H1 (cell line): ENCODE data around the gene MEIS2. TPM values are rescaled to one million over a fixed set of nuclear protein-coding genes. Genes with fewer than 3 reads are reported as not detected.

Experiments
- ATF3 ChIP-seq: IDR thresholded peaks from 2 replicates; pipeline ENCODE4 v1.6.1; 2011; ENCODE audit warnings: low read depth, mild to moderate bottlenecking, low read length; ENCODE audit not compliant: insufficient read depth
- BCL11A ChIP-seq, 2 experiments: IDR thresholded peaks; one replicate each; pipeline ENCODE4 v1.6.1; 2011; ENCODE audit warnings: low read depth in 2 of 2, low read length in 2 of 2, mild to moderate bottlenecking in 2 of 2
- CREB1 ChIP-seq: IDR thresholded peaks from 2 replicates; pipeline ENCODE4 v1.6.1; 2012; ENCODE audit warnings: inconsistent platforms
- E2F6 ChIP-seq: IDR thresholded peaks from 2 replicates; pipeline ENCODE4 v1.6.1; 2012; ENCODE audit warnings: inconsistent platforms
- EGR1 ChIP-seq: IDR thresholded peaks from 2 replicates; pipeline ENCODE4 v1.6.1; 2011; ENCODE audit warnings: low read depth, low read length, borderline replicate concordance
- EP300 ChIP-seq, 2 experiments: IDR thresholded peaks; 1 replicate in 1 of 2; 2 replicates in 1 of 2; pipeline ENCODE4 v1.6.1; 2011 to 2012; ENCODE audit warnings: low read depth in 2 of 2, low read length in 2 of 2, mild to moderate bottlenecking in 2 of 2, borderline replicate concordance in 1 of 2, inconsistent platforms in 1 of 2, moderate library complexity in 1 of 2
- JUND ChIP-seq: IDR thresholded peaks from 2 replicates; pipeline ENCODE4 v1.6.1; 2011; ENCODE audit warnings: mild to moderate bottlenecking, improper control_type of control experiment, low read length
- PHF8 ChIP-seq: fragments of 200-600 bp; sonication (generic); conservative IDR thresholded peaks from 2 replicates; pipeline ENCODE4 v1.7.1; 2012; ENCODE audit warnings: low read depth, mild to moderate bottlenecking, inconsistent platforms, low read length, moderate library complexity
- SAP30 ChIP-seq: fragments of 300-600 bp; sonication (generic); IDR thresholded peaks from 2 replicates; pipeline ENCODE4 v1.7.1; 2012; ENCODE audit warnings: low read length, moderate library complexity, mild to moderate bottlenecking, inconsistent platforms; ENCODE audit not compliant: insufficient read depth, insufficient replicate concordance
- TBP ChIP-seq: IDR thresholded peaks from 2 replicates; pipeline ENCODE4 v1.6.1; 2011; ENCODE audit warnings: low read depth, low read length, improper control_type of control experiment
- YY1 ChIP-seq: IDR thresholded peaks from 2 replicates; pipeline ENCODE4 v1.6.1; 2011; ENCODE audit warnings: low read depth, mild to moderate bottlenecking, low read length
- polyA plus RNA-seq, 7 experiments: library from polyadenylated mRNA; depleted of rRNA in 3 of 7; stranded (reverse) in 5 of 7; unstranded in 2 of 7; fragments of >200 nt in 5 of 7; fragments of 200-250 nt in 2 of 7; gene quantifications; 1 replicate in 5 of 7; 2 replicates in 1 of 7; 4 replicates in 1 of 7; pipeline versions ENCODE4 v1.2.1 to v1.2.3, GENCODE V29; 2011 to 2013; ENCODE audit warnings: missing spikeins in 2 of 7, mixed read lengths in 2 of 7
- total RNA-seq: library from RNA; stranded (reverse); fragmentation: NEBNext Ultra II Directional; extraction: Animal tissue kit (Norgen Biotek cat#: 25700); gene quantifications from 2 replicates; pipeline ENCODE4 v1.2.1, GENCODE V29; 2021

The MEIS2 gene
- total and polyA plus RNA-seq, 2 of the 8 experiments (the other 6 are each of a cell fraction or from before 2014, with no cell fraction given), result 0.22 to 1.2 TPM

- TF ChIP-seq ATF3 (no peak), PHF8 (no peak), EP300 (IDR thresholded peaks at IDR 0.05; ENCODE audit: borderline replicate concordance in 1 of 2, low read depth in 2 of 2, low read length in 2 of 2) (no peak), YY1 (no peak), JUND (no peak), E2F6 (no peak), BCL11A (IDR thresholded peaks at IDR 0.05; ENCODE audit: low read depth in 2 of 2, low read length in 2 of 2) (no peak), TBP (no peak), CREB1 (no peak), EGR1 (no peak), SAP30 (no peak)
Measured at GRCh38 chr15:36877796-36878683, 222.3 kb downstream of the MEIS2 start (continued).
